PFSK-1 (cell line): ENCODE data around the gene SLCO3A1.

Source experiments
- POLR2AphosphoS5 ChIP-seq: IDR thresholded peaks from 2 replicates; pipeline ENCODE4 v1.6.1; 2012; ENCODE audit warnings: low read depth, mild to moderate bottlenecking, control low read depth, low read length, moderate library complexity
- SIN3A ChIP-seq: IDR thresholded peaks from 2 replicates; pipeline ENCODE4 v1.6.1; 2012; ENCODE audit warnings: mild to moderate bottlenecking, low read length, moderate library complexity, borderline replicate concordance; ENCODE audit not compliant: insufficient read depth
- TAF1 ChIP-seq: IDR thresholded peaks from 2 replicates; pipeline ENCODE4 v1.6.1; 2012; ENCODE audit warnings: low read length, control low read depth, borderline replicate concordance; ENCODE audit not compliant: insufficient read depth

DNA sequence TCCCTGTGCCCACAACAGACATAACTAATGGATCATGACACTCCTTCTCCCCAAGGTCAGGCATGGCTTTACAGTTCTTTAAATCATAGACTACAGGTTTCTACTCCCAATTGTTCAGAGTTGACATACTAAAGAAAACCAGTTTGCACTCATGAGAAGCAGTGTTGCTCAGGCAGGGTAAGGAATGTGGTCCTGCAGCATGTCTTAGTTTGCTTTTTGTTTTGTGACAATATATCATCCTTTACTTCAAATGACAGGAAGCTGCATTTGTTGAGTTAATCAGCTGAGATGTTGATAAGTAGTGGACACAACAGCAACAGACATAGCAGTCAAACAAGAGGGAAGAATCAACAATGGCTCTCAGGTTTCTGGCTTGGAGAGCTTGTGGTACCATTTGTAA lies 267.5 kb downstream of the SLCO3A1 start:
- TF ChIP-seq TAF1: no peak
- TF ChIP-seq POLR2AphosphoS5: no peak
- TF ChIP-seq SIN3A: no peak
